Ammon's horn (tissue), 1 donor: ENCODE data around the gene TSPAN9.

Source experiments
- DNase-seq: peaks from one replicate; pipeline ENCODE4 v3.0.0-alpha.2; 2016; ENCODE audit warnings: low spot score

TSPAN9 gene

GRCh38 chr12:3275171-3276041 is 198.2 kb downstream of the TSPAN9 start:
- DNase-seq = peak; percentile 76

- DNase-seq = no peak
These were observed 199.0 kb downstream of the TSPAN9 start for GRCh38 chr12:3276226-3276625.

GRCh38 chr12:3277306-3277943 is 200.2 kb downstream of the TSPAN9 start:
- no peak for DNase-seq

GRCh38 chr12:3278681-3279414 is 201.7 kb downstream of the TSPAN9 start:
- DNase-seq = no peak

DNA sequence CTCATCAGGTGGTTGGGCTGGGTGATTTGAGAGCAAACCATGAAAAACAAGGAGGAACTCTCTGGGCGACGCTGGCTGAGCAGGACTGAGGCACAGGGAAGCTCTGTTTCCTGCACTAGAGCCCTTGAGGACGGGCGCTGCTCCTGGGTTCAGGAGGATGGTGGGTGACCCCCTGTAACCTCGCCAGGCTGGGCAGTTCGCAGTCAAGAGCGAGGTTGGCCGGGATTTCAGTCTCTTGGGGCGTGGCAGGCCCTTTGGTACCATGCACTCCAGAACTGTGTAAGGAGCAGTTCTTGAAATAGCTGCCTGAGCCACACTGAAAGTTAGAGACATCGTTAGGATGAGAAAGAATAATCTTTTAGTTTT is 202.2 kb downstream of the TSPAN9 start:
- no peak for DNase-seq

DNA sequence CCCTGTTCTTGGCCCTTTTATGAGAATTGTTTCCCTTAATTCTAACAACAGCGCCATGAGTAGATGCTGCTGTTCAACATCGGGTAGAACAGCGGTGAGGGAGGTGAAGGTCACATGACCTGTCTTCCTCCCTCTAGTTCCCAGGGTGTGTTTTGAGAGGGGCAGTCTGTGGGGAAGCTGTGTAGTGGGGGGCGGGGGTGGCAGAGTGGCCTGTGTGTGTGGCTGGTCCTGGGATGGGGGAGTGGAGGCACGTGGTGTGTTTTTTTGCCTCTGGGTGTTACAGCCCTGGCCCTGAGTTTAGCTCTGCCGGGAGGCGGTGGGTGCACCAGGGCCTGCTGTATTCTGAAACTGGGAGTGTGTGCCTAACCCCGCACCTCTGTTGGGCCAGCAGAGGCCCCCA is 202.7 kb downstream of the TSPAN9 start:
- DNase-seq = no peak

- no peak for DNase-seq
These were observed 203.8 kb downstream of the TSPAN9 start for GRCh38 chr12:3280967-3281366.

GRCh38 chr12:3281588-3282383 is 204.6 kb downstream of the TSPAN9 start:
- DNase-seq = no peak

- no peak for DNase-seq
These were observed 205.1 kb downstream of the TSPAN9 start for GRCh38 chr12:3282384-3282670.

DNA sequence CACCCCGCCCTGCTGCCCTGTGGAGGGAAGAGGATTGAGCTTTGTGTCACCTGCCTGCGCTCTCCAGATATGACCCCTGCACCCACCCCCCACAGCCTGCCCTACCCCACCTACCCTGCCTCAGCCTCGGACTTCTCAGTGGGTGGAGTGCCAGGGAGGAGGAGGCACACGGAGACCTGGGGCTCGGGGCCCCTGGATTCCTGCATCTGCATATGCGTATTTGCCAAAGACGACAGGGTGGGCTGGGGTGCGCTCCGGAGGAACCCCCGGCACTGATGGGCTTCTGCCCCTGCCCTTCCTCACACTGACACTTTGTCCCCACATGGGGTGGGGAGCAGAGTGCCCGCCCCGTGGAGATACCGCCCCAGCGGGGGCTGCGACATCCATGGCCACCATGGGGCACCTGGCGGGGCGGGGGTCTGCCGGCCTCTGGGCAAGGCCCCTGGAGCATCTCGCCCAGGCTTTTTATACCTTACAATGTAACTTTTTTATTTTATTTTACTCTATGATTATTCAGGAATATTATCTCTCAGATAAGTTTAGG is 206.0 kb downstream of the TSPAN9 start:
- DNase-seq = no peak

DNA sequence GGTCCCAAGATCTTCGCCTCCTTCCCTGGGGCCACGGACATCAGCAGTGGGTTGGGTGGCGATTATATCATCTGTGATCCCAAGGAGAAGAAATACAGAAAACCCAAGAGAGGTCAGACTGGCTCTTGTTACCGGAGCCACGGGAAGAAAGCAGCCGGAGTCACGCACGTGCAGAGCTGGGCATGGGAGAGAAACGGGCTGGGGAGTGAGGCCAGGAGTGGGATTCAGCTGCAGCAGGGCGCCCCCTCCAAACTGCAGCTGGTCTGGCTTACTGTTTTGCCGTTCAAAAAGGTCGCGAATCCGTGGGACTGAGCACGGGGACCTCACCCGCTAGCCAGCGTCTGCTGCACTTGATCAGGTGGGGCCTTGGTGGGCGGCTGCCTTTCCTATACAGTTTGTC is 207.2 kb downstream of the TSPAN9 start:
- no peak for DNase-seq

GRCh38 chr12:3285570-3285969 is 208.4 kb downstream of the TSPAN9 start:
- DNase-seq = no peak

GRCh38 chr12:3288690-3289089 is 211.5 kb downstream of the TSPAN9 start:
- DNase-seq = peak; percentile 63

DNA sequence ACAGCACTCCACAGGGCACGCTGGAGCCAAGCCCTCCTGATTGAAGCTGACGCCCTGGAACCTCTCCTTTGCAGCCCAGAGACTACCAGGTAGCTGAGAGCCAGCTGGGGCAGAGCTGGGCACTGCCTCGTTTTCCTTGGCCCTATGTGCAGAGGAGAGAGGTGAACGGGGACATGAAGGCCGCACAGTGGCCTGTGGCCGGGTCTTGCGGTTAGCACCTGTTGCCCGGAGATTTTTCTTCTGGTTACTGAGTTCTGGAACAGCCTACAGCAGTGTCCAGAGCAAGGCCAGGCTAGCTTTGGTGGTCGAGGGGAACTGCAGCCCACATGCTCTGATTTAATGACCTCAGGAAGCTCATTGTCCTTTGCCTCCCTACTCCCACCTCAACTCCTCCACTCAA is 212.5 kb downstream of the TSPAN9 start:
- no peak for DNase-seq

- DNase-seq = no peak
These were observed 214.8 kb downstream of the TSPAN9 start for GRCh38 chr12:3291939-3292338.

- no peak for DNase-seq
These were observed 215.7 kb downstream of the TSPAN9 start for GRCh38 chr12:3292677-3293412.

- no peak for DNase-seq
These were observed 216.4 kb downstream of the TSPAN9 start for GRCh38 chr12:3293446-3294161.

GRCh38 chr12:3294481-3294911 is 217.3 kb downstream of the TSPAN9 start:
- DNase-seq = no peak

DNA sequence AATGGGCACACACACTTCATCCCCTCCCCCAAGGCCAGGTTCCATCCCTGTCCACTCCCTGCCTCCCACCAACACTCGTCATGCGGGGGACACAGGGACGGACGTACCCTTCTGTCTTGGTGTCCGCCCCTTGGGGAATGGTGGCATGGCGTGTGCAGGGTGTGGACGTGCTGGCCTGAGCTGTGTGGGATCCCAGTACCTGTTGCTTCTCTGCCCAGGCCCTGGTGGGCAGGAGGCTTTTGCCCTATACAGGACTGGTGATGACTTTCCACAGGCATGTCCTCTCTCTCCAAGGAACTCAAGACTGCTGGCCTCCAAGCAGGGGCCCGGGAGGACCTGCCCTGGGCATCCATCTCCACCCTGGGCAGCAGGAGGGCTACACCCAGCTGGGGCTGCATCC is 218.0 kb downstream of the TSPAN9 start:
- DNase-seq = no peak

DNA sequence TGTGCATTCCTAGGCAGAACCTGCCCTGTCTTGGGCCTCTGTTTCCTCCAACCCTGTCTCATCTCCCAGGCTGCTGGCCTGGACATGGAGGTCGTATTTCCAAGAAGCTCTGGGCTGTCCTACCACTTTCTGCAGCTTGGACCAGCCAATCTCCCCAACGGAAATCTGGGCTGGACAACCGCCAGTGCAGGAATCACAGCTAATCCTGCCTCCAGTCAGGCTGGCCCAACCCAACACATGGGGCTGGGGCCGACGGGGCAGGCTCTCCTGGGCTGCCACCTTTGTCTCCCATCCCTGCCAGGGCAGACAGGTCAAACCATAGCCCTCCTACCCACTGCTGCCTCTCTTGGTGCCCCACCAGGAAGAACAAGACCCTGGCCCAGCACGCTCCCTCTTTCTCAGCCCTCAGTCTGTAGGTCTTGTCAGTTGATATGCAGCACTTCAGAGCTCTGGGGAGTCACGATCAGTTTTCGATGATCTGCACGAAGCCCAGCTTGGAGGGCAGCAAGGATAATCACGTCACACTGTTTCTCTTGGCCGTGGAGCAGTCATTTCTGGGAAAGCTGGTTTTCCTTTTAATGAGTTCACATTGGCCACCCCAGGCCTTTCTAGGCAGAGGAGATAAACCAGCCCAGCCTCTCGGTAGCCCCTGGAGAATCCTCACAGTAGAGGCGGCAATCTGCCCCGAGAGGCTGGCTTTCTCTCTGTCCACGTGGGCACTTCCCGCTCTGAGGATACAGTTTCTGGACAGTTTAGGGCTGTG is 218.6 kb downstream of the TSPAN9 start:
- no peak for DNase-seq
